Vagina (tissue), 2 donors: Measurements from ENCODE around the gene GSTT4. TPM values are rescaled to one million over a fixed set of nuclear protein-coding genes. Genes with fewer than 3 reads are reported as not detected.

Source experiments
- DNase-seq, 2 donors: peaks; one replicate each; pipeline ENCODE4 v3.0.0-alpha.2; 2017; ENCODE audit errors: extremely low spot score in 2 of 2
- H3K27ac ChIP-seq: fragments of 200-600 bp; sonication (generic); one replicate; pipeline ENCODE4 v1.5.1; 2019
- H3K27me3 ChIP-seq: fragments of 200-600 bp; sonication (generic); one replicate; pipeline ENCODE4 v1.5.1; 2019
- H3K36me3 ChIP-seq, 2 donors: fragments of 200-600 bp; sonication (generic); one replicate each; pipeline ENCODE4 v1.5.1; 2017 to 2019
- H3K4me1 ChIP-seq: fragments of 200-600 bp; sonication (generic); one replicate; pipeline ENCODE4 v1.5.1; 2019
- H3K4me3 ChIP-seq, 2 donors: fragments of 200-600 bp; sonication (generic); 1 replicate in 1 of 2; 2 replicates in 1 of 2; pipeline ENCODE4 v1.5.1; 2016 to 2019
- H3K9me3 ChIP-seq: fragments of 200-600 bp; sonication (generic); one replicate; pipeline ENCODE4 v1.5.1; 2019
- POLR2A ChIP-seq, 2 donors: fragments of 450-650 bp; IDR thresholded peaks; one replicate each; pipeline ENCODE4 v1.6.1; 2017; ENCODE audit warnings: antibody characterized with exemption in 2 of 2, mild to moderate bottlenecking in 2 of 2, moderate library complexity in 2 of 2
- POLR2AphosphoS5 ChIP-seq, 2 donors: sonication (generic); formaldehyde crosslinking; IDR thresholded peaks; one replicate each; pipeline ENCODE4 v1.9.0; 2017; ENCODE audit warnings: antibody characterized with exemption in 2 of 2, mild to moderate bottlenecking in 2 of 2, low read depth in 1 of 2; ENCODE audit not compliant: insufficient read depth in 1 of 2
- intact Hi-C: fragments of 100-400 bp; cut with DNase I; formaldehyde crosslinking; loops from one replicate; pipeline ENCODE4 v1.15.1; 2023
- total RNA-seq: library from RNA; depleted of rRNA; stranded (reverse); fragments of >200 nt; gene quantifications from one replicate; pipeline ENCODE4 v1.2.3, GENCODE V29; 2016
- TF ChIP-seq, protein P1 (sequence below), 3 experiments: fragments of 450-650 bp in 2 of 3; fragments of 200-600 bp in 1 of 3; sonication (generic) in 1 of 3; IDR thresholded peaks; one replicate each; pipeline ENCODE4 v1.5.1; 2017 to 2019; ENCODE audit warnings: antibody characterized with exemption in 3 of 3, mild to moderate bottlenecking in 2 of 3, moderate library complexity in 2 of 3

The GSTT4 gene
- total RNA-seq, 1 donor from 2014 or later = not detected

DNA sequence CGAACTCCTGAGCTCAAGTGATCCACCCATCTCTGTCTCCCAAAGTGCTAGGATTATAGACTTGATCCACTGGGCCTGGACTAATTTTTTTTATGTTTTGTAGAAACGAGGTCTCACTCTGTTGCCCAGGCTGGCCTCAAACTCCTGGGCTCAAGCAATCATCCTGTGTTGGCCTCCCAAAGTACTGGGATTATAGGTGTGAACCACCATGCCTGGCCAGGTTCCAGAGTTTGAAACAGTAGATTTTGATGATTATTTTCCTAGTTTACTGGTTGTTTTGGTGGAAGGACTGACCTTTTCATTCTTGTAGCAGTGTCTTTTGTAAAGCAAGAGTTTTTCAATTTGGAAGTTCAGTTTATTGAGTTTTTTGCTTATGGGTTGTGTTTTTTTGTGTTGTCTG lies 20.8 kb upstream of the GSTT4 start:
- intact Hi-C loops = no loop called here
- H3K36me3 ChIP-seq = no peaks in the 10 kb centered on the region
- no peaks in the 10 kb centered on the region for H3K27me3 ChIP-seq
- no peaks in the 10 kb centered on the region for H3K9me3 ChIP-seq
- peak; percentile 13 to 16 for DNase-seq
- TF ChIP-seq, protein P1, sequence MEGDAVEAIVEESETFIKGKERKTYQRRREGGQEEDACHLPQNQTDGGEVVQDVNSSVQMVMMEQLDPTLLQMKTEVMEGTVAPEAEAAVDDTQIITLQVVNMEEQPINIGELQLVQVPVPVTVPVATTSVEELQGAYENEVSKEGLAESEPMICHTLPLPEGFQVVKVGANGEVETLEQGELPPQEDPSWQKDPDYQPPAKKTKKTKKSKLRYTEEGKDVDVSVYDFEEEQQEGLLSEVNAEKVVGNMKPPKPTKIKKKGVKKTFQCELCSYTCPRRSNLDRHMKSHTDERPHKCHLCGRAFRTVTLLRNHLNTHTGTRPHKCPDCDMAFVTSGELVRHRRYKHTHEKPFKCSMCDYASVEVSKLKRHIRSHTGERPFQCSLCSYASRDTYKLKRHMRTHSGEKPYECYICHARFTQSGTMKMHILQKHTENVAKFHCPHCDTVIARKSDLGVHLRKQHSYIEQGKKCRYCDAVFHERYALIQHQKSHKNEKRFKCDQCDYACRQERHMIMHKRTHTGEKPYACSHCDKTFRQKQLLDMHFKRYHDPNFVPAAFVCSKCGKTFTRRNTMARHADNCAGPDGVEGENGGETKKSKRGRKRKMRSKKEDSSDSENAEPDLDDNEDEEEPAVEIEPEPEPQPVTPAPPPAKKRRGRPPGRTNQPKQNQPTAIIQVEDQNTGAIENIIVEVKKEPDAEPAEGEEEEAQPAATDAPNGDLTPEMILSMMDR (IDR thresholded peaks at IDR 0.05) = no peak
- TF ChIP-seq POLR2AphosphoS5 (IDR thresholded peaks at IDR 0.05; ENCODE audit: insufficient read depth in 1 of 2, low read depth in 1 of 2) = no peak
- no peak for TF ChIP-seq POLR2A (IDR thresholded peaks at IDR 0.05)
- no peak overlapping the region for H3K27ac ChIP-seq
- H3K4me3 ChIP-seq = no peak overlapping the region
- H3K4me1 ChIP-seq = peaks cover 14% of the 10 kb centered on the region

GRCh38 chr22:24025475-24025874 lies 20.2 kb upstream of the GSTT4 start:
- Histone ChIP-seq H3K36me3 (no peaks in the 10 kb centered on the region), H3K4me1 (peaks cover 14% of the 10 kb centered on the region), H3K9me3 (no peaks in the 10 kb centered on the region), H3K4me3 (no peak overlapping the region), H3K27me3 (no peaks in the 10 kb centered on the region), H3K27ac (no peak overlapping the region)
- TF ChIP-seq POLR2A (IDR thresholded peaks at IDR 0.05) (no peak), POLR2AphosphoS5 (IDR thresholded peaks at IDR 0.05; ENCODE audit: insufficient read depth in 1 of 2, low read depth in 1 of 2) (no peak)
- TF ChIP-seq, protein P1 (IDR thresholded peaks at IDR 0.05) = no peak
- intact Hi-C loops = no loop called here
- peak in 1 of 2 donors; percentile 34 for DNase-seq

DNA sequence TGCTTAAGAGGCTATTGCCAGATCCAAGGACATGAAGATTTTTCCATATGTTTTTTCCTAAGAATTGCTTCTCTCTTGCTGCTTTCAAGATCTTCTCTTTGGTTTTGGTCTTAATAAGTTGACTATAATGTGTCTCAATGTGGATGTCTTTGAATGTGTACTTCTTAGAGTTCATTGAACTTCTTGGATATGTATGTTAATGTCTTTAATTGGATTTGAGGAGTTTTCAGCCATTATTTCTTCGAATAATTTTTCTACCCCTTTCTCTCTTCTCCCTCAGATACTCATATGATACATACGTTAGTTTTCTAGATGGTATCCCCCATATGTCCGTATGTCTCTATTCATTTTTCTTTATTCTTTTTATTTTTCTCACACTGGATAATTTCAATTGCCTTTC lies 19.1 kb upstream of the GSTT4 start:
- intact Hi-C loops = no loop called here

GRCh38 chr22:24023204-24023789 lies 18.0 kb upstream of the GSTT4 start:
- no peaks in the 10 kb centered on the region for H3K27me3 ChIP-seq
- H3K27ac ChIP-seq = no peak overlapping the region
- H3K4me1 ChIP-seq = peaks cover 4% of the 10 kb centered on the region
- no peak overlapping the region for H3K4me3 ChIP-seq
- TF ChIP-seq, protein P1 (IDR thresholded peaks at IDR 0.05) = no peak
- no peaks in the 10 kb centered on the region for H3K9me3 ChIP-seq
- intact Hi-C loops = no loop called here
- DNase-seq = no peak
- no peaks in the 10 kb centered on the region for H3K36me3 ChIP-seq

More for the DNA sequence above, 19.1 kb upstream of the GSTT4 start:
- H3K27me3 ChIP-seq = no peaks in the 10 kb centered on the region
- TF ChIP-seq POLR2AphosphoS5 (IDR thresholded peaks at IDR 0.05; ENCODE audit: insufficient read depth in 1 of 2, low read depth in 1 of 2) (no peak), POLR2A (IDR thresholded peaks at IDR 0.05) (no peak)
- TF ChIP-seq, protein P1 (IDR thresholded peaks at IDR 0.05) = no peak
- H3K36me3 ChIP-seq = no peaks in the 10 kb centered on the region
- H3K9me3 ChIP-seq = no peaks in the 10 kb centered on the region
- no peak overlapping the region for H3K27ac ChIP-seq
- H3K4me1 ChIP-seq = peaks cover 14% of the 10 kb centered on the region
- DNase-seq = no peak
- H3K4me3 ChIP-seq = no peak overlapping the region

DNA sequence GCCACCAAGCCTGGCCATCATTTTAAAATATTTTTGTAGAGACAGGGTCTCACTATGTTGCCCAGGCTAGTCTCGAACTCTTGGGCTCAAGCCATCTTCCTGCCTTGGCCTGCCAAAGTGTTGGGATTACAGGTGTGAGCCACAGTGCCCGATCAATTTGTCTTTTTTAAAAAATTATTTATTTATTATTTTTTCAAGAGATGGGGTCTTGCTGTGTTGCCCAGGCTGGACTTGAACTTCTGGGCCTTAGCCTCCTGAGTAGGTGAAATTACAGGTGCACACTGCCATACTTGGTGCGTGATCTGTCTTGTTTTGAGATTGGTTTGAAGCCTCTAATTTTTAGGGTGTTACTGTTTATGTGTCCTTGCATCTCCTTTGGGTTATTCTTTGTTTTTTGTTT lies 16.1 kb upstream of the GSTT4 start:
- no peaks in the 10 kb centered on the region for H3K4me1 ChIP-seq
- TF ChIP-seq, protein P1 (IDR thresholded peaks at IDR 0.05) = no peak
- TF ChIP-seq POLR2AphosphoS5 (IDR thresholded peaks at IDR 0.05; ENCODE audit: insufficient read depth in 1 of 2, low read depth in 1 of 2) (no peak), POLR2A (IDR thresholded peaks at IDR 0.05) (no peak)
- no peak overlapping the region for H3K4me3 ChIP-seq
- H3K36me3 ChIP-seq = peaks cover 0 to 6% of the 10 kb centered on the region in 2 donors
- peak in 1 of 2 donors; percentile 27 for DNase-seq
- H3K9me3 ChIP-seq = no peaks in the 10 kb centered on the region
- intact Hi-C loops = no loop called here
- H3K27me3 ChIP-seq = no peaks in the 10 kb centered on the region
- no peak overlapping the region for H3K27ac ChIP-seq
